Activated B cell treated with CpG ODN at 0.5 μM for 24 hours (primary cell): ENCODE measurements around the gene RIPPLY2. TPM values are rescaled to one million over a fixed set of nuclear protein-coding genes. Genes with fewer than 3 reads are reported as not detected.

Experiments used
- ATAC-seq: fragments of 200-7000 bp; cut with Tn5 transposase; one replicate; pipeline ENCODE4 v1.10.0; 2021; ENCODE audit warnings: low read depth, mild to moderate bottlenecking, moderate library complexity
- CTCF ChIA-PET: fragments of 350-600 bp; sonication (Branson Sonifier 250); formaldehyde crosslinking; loops from one replicate; lab custom pipeline; 2021; ENCODE audit warnings: antibody characterized with exemption; lab: Charles Lee
- POLR2A ChIA-PET: fragments of 350-600 bp; sonication (Branson Sonifier 250); formaldehyde crosslinking; loops from one replicate; lab custom pipeline; 2021; ENCODE audit warnings: antibody characterized with exemption; lab: Charles Lee
- DNase-seq: peaks from one replicate; pipeline ENCODE4 v3.0.0; 2022
- H3K27ac Mint-ChIP-seq: one replicate; pipeline ENCODE4 v1.8.0; 2020; ENCODE audit warnings: mixed read lengths
- H3K27me3 Mint-ChIP-seq: one replicate; pipeline ENCODE4 v1.8.0; 2021; ENCODE audit warnings: mixed read lengths
- H3K36me3 Mint-ChIP-seq: one replicate; pipeline ENCODE4 v1.8.0; 2021; ENCODE audit warnings: low read depth, mixed read lengths
- H3K4me1 Mint-ChIP-seq: one replicate; pipeline ENCODE4 v1.8.0; 2021; ENCODE audit warnings: mixed read lengths
- H3K4me3 Mint-ChIP-seq: one replicate; pipeline ENCODE4 v1.8.0; 2020; ENCODE audit warnings: mild to moderate bottlenecking, mixed read lengths
- H3K9me3 Mint-ChIP-seq: one replicate; pipeline ENCODE4 v1.8.0; 2020; ENCODE audit warnings: mixed read lengths
- CTCF ChIP-seq: fragments of 200-600 bp; IDR thresholded peaks from one replicate; pipeline ENCODE4 v1.8.0; 2022; ENCODE audit warnings: antibody characterized with exemption, mild to moderate bottlenecking
- intact Hi-C: fragments of 100-400 bp; cut with micrococcal nuclease; formaldehyde crosslinking; loops from one replicate; pipeline ENCODE4 v1.15.1; 2024
- total RNA-seq: library from RNA; stranded (reverse); gene quantifications from 2 replicates; pipeline ENCODE4 v1.2.3, GENCODE V29; 2022

RIPPLY2 gene
- total RNA-seq, 1 donor from 2014 or later, result not detected

GRCh38 chr6:83884523-83884922 lies 31.4 kb downstream of the RIPPLY2 start:
- Mint-ChIP-seq H3K36me3 (peaks cover 12% of the 10 kb centered on the region), H3K9me3 (no peaks in the 10 kb centered on the region), H3K27ac (no peak overlapping the region), H3K4me3 (no peak overlapping the region), H3K27me3 (no peaks in the 10 kb centered on the region), H3K4me1 (peaks cover 45% of the 10 kb centered on the region)
- ATAC-seq, result peak; percentile 76
- ChIA-PET CTCF (interaction anchor here (0.6 to 3.8 kb wide), 4 partner anchors 25 to 336 kb away, joined by 3 to 21 read pairs (median 5); partner anchors contain the start of gene CYB5R4), POLR2A (no interaction called here)
- DNase-seq, result no peak
- no peak for TF ChIP-seq CTCF
- intact Hi-C loops, result loop anchor here (1.0 to 10.0 kb wide), 4 partner anchors 336 to 880 kb away; partner anchors contain the start of gene TBX18

GRCh38 chr6:83885984-83886383 lies 32.8 kb downstream of the RIPPLY2 start:
- ChIA-PET POLR2A (no interaction called here), CTCF (interaction anchor here (1.8 to 3.8 kb wide), 2 partner anchors 335 to 341 kb away, joined by 8 to 21 read pairs; partner anchors contain the start of gene CEP162)
- no peaks in the 10 kb centered on the region for H3K27me3 Mint-ChIP-seq
- intact Hi-C loops, result loop anchor here (2.0 to 10.0 kb wide), 3 partner anchors 343 to 879 kb away; partner anchors contain the start of gene TBX18
- DNase-seq, result no peak
- H3K9me3 Mint-ChIP-seq, result no peaks in the 10 kb centered on the region
- H3K4me3 Mint-ChIP-seq, result no peak overlapping the region
- H3K36me3 Mint-ChIP-seq, result peaks cover 22% of the 10 kb centered on the region
- no peak for TF ChIP-seq CTCF
- peaks cover 35% of the 10 kb centered on the region for H3K4me1 Mint-ChIP-seq
- no peak for ATAC-seq
- H3K27ac Mint-ChIP-seq, result no peak overlapping the region

- H3K27ac Mint-ChIP-seq, result peak overlapping the region; percentile 18
- no peaks in the 10 kb centered on the region for H3K9me3 Mint-ChIP-seq
- ATAC-seq (peak; percentile 25), DNase-seq (no peak)
- peaks cover 42% of the 10 kb centered on the region for H3K4me1 Mint-ChIP-seq
- ChIA-PET POLR2A (interaction anchor here (1.2 kb wide), 1 partner anchor 338 kb away, joined by 3 read pairs; the partner anchor contains the start of gene CEP162), CTCF (no interaction called here)
- no peaks in the 10 kb centered on the region for H3K27me3 Mint-ChIP-seq
- peaks cover 23% of the 10 kb centered on the region for H3K36me3 Mint-ChIP-seq
- H3K4me3 Mint-ChIP-seq, result no peak overlapping the region
- intact Hi-C loops, result loop anchor here (10.0 kb wide), 2 partner anchors 815 to 875 kb away; partner anchors contain the start of gene TBX18
- TF ChIP-seq CTCF, result no peak
Observed at GRCh38 chr6:83889621-83890020, 36.5 kb downstream of the RIPPLY2 start.

GRCh38 chr6:83890520-83890919 lies 37.4 kb downstream of the RIPPLY2 start:
- peaks cover 32% of the 10 kb centered on the region for H3K36me3 Mint-ChIP-seq
- no peaks in the 10 kb centered on the region for H3K9me3 Mint-ChIP-seq
- TF ChIP-seq CTCF, result no peak
- H3K4me3 Mint-ChIP-seq, result no peak overlapping the region
- DNase-seq (no peak), ATAC-seq (no peak)
- ChIA-PET POLR2A (no interaction called here), CTCF (no interaction called here)
- no peak overlapping the region for H3K27ac Mint-ChIP-seq
- peaks cover 41% of the 10 kb centered on the region for H3K4me1 Mint-ChIP-seq
- H3K27me3 Mint-ChIP-seq, result no peaks in the 10 kb centered on the region
- intact Hi-C loops, result no loop called here

GRCh38 chr6:83891586-83891985 lies 38.4 kb downstream of the RIPPLY2 start:
- Mint-ChIP-seq H3K4me1 (peaks cover 36% of the 10 kb centered on the region), H3K27me3 (no peaks in the 10 kb centered on the region), H3K9me3 (peaks cover 3% of the 10 kb centered on the region), H3K27ac (no peak overlapping the region), H3K36me3 (peaks cover 40% of the 10 kb centered on the region), H3K4me3 (no peak overlapping the region)
- ChIA-PET POLR2A (no interaction called here), CTCF (no interaction called here)
- TF ChIP-seq CTCF, result no peak
- no peak for ATAC-seq
- intact Hi-C loops, result no loop called here
- DNase-seq, result no peak
